GM18505 (cell line): ENCODE results near the gene ZBTB8A.

ENCODE experiments used
- ATAC-seq: cut with Tn5 transposase; IDR thresholded peaks from one replicate; pipeline ENCODE4 v1.9.1; 2021; ENCODE audit not compliant: unreplicated experiment
- POLR2A ChIP-seq: IDR thresholded peaks from 4 replicates; pipeline ENCODE4 v1.6.1; 2011; ENCODE audit warnings: borderline replicate concordance; ENCODE audit not compliant: insufficient read depth, insufficient read length; ENCODE audit errors: extremely low read depth

The ZBTB8A gene

GRCh38 chr1:32538887-32539583 is at the start of gene ZBTB8A:
TSS of gene ZBTB8A (plus strand) at chr1:32539427. CDS start at chr1:32592932, 53,505 bp downstream.
- no peak for TF ChIP-seq POLR2A
- ATAC-seq: no peak

- TF ChIP-seq POLR2A: no peak
- ATAC-seq: no peak
These were observed 49.3 kb upstream of the ZBTB8A start for GRCh38 chr1:32489774-32490454.

GRCh38 chr1:32491386-32491785 is 47.8 kb upstream of the ZBTB8A start:
- TF ChIP-seq POLR2A: no peak
- ATAC-seq: no peak

DNA sequence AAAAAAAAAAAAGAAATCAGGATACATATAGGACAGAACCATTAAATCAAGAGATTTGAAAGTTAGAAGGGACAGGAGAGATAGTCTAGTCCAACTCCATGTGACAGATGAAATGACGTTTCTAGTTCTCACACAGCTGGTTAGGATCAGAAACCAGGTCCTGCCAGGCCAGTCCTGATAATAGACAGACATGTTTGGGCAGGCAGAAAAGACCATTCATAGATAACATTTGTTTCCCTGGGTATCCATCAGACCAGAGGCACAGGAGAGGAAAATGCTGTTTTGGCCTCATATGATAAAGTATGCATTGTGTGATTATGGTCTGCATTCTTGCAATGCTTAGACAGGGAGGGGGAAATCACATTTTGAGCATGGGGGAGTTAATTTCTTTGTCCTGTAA is 45.0 kb upstream of the ZBTB8A start:
- TF ChIP-seq POLR2A: no peak
- ATAC-seq: no peak

GRCh38 chr1:32494711-32495337 is 44.4 kb upstream of the ZBTB8A start:
- no peak for ATAC-seq
- no peak for TF ChIP-seq POLR2A

DNA sequence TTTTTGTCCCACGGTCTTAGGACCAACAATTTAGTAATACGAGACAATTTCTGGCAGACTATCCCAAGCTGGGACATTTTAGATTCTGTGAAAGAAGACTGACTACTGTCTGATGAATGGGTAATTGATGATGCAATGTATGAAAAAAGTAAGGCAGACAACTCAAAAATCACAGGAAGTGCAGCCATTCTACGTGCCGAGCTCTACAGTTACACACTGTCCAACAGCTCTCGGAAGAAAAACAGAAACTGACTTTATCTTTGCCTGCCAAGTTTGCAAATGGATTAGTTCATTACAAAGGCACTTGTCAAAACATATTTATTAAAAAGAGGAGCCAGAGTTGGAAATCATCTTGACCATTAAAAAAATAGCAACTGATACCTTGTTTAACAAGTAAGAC is 43.1 kb upstream of the ZBTB8A start:
- no peak for TF ChIP-seq POLR2A
- no peak for ATAC-seq

GRCh38 chr1:32498751-32499150 is 40.5 kb upstream of the ZBTB8A start:
- no peak for TF ChIP-seq POLR2A
- no peak for ATAC-seq

- ATAC-seq: no peak
- TF ChIP-seq POLR2A: peak; percentile 36
These were observed 38.6 kb upstream of the ZBTB8A start for GRCh38 chr1:32500387-32501209.

- ATAC-seq: no peak
- TF ChIP-seq POLR2A: no peak
These were observed 37.4 kb upstream of the ZBTB8A start for GRCh38 chr1:32501865-32502264.

DNA sequence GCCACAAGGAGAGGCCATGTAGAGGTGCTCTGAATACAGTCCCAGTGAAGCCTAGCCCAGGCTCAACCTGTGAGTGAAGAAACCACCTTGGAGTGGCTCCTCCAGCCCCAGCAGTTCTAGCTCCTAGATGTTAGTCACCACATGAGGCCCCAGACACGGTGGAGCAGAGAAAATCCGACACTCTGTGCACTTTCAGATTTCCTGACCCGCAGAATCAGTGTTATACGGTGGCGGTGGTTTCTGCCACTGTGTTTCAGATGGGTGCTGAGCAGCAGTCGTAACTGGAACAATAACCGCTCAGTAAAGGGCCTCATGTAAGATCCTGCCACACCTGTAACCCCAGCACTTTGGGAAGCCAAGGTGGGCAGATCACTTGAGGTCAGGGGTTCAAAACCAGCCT is 36.1 kb upstream of the ZBTB8A start:
- TF ChIP-seq POLR2A: no peak
- no peak for ATAC-seq

GRCh38 chr1:32507021-32507420 is 32.2 kb upstream of the ZBTB8A start:
- TF ChIP-seq POLR2A: no peak
- no peak for ATAC-seq

DNA sequence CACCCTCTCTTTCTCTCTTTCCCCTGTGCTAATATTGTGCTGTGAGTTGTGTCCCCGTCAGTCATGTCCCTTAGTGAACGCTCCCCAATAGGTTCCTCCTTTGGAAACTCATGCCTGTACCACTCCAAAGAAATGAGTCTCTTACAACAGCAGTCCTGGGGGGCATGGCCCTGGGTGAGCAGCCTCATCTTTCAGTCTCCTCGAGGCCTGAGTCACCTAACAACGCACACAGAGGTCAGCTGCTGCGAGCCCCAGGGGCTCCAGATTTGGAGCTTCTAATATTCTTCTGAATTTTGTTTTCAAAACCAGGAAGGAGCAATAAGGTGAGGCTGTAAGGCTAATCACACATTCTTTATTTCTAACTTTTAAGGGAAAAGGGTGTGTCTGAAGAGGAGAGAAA is 30.5 kb upstream of the ZBTB8A start:
- TF ChIP-seq POLR2A: no peak
- ATAC-seq: no peak

DNA sequence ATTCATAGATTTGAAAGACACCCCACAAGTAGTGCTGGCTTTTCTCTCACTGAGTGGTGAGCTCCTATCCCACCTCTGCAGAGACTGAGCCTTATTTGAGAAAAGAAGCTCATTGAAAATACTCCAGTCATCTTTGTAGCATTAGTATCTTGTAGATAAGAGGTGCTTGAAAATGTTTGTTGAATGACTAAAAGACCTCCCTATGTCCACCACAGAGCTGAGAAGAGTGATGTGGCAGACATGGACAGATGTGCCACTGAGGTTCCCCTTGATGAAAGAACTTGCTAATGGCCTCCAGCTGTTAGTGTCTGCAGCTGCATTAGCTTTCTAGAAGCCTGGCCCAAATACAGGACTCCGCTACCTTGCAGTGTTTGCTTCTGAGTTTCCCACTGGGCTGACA is 29.3 kb upstream of the ZBTB8A start:
- no peak for ATAC-seq
- no peak for TF ChIP-seq POLR2A

DNA sequence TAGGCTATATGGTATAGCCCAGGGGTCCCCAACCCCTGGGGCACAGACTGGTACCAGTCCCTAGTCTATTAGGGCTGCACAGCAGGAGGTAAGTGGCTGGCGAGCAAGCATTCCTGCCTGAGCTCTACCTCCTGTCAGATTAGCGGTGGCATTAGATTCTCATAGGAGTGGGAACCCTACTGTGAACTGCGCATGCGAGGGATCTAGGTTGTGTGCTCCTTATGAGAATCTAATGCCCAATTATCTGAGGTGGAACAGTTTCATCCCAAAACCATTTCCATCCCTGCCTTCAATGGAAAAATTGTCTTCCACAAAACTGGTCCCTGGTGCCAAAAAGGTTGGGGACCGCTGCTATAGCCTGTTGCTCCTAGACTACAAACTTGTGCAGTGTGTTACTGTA is 22.8 kb upstream of the ZBTB8A start:
- ATAC-seq: no peak
- no peak for TF ChIP-seq POLR2A

GRCh38 chr1:32518976-32519375 is 20.3 kb upstream of the ZBTB8A start:
- TF ChIP-seq POLR2A: no peak
- ATAC-seq: no peak
